Epidermal melanocyte (primary cell): ENCODE data around the gene HTT.

Experiments
- DNase-seq: peaks from one replicate; pipeline ENCODE4 v3.0.0; 2011; ENCODE audit warnings: low spot score; ENCODE audit not compliant: insufficient read length

Gene HTT

GRCh38 chr4:3234171-3235029, 159.9 kb downstream of the HTT start:
- DNase-seq: no peak

- DNase-seq: no peak
Observed at GRCh38 chr4:3235030-3235345, 160.5 kb downstream of the HTT start.

- DNase-seq: no peak
Observed at GRCh38 chr4:3235581-3235980, 161.1 kb downstream of the HTT start.

- no peak for DNase-seq
Observed at GRCh38 chr4:3236326-3236878, 161.9 kb downstream of the HTT start.

GRCh38 chr4:3237266-3237665, 162.8 kb downstream of the HTT start:
- no peak for DNase-seq

GRCh38 chr4:3237712-3238560, 163.5 kb downstream of the HTT start:
- no peak for DNase-seq

- no peak for DNase-seq
Observed at GRCh38 chr4:3238721-3239120, 164.2 kb downstream of the HTT start.

- DNase-seq: no peak
Observed at GRCh38 chr4:3239303-3239702, 164.8 kb downstream of the HTT start.

GRCh38 chr4:3239998-3240920, 165.8 kb downstream of the HTT start:
- no peak for DNase-seq

- DNase-seq: no peak
Observed at GRCh38 chr4:3240936-3241522, 166.5 kb downstream of the HTT start.

GRCh38 chr4:3241898-3242524, 167.5 kb downstream of the HTT start:
- DNase-seq: no peak

GRCh38 chr4:3243136-3243780, 168.8 kb downstream of the HTT start:
- no peak for DNase-seq

- no peak for DNase-seq
Observed at GRCh38 chr4:3244002-3244401, 169.5 kb downstream of the HTT start.

GRCh38 chr4:3244747-3245146, 170.3 kb downstream of the HTT start:
- no peak for DNase-seq

GRCh38 chr4:3245676-3246075, 171.2 kb downstream of the HTT start:
- DNase-seq: no peak

- DNase-seq: no peak
Observed at GRCh38 chr4:3246458-3247398, 172.2 kb downstream of the HTT start.

- no peak for DNase-seq
Observed at GRCh38 chr4:3247399-3248177, 173.1 kb downstream of the HTT start.

- no peak for DNase-seq
Observed at GRCh38 chr4:3248178-3248480, 173.6 kb downstream of the HTT start.
